Liver (tissue), 3 donors: ENCODE results near the gene SKI.

Source experiments
- RAD21 ChIP-seq, 2 donors: IDR thresholded peaks; 2 replicates each; pipeline ENCODE4 v1.6.1; 2016; ENCODE audit warnings: antibody characterized with exemption in 2 of 2, mild to moderate bottlenecking in 2 of 2
- REST ChIP-seq: IDR thresholded peaks from 2 replicates; pipeline ENCODE4 v1.6.1; 2016; ENCODE audit warnings: antibody characterized with exemption, mild to moderate bottlenecking
- TF ChIP-seq, protein P1 (sequence below): fragments of 150-350 bp; IDR thresholded peaks from 2 replicates; pipeline ENCODE4 v1.5.1; 2017; ENCODE audit warnings: improper control_type of control experiment, low read depth, low read length; ENCODE audit not compliant: missing input control
- donor health status: healthy.
- donor health status: healthy.

DNA sequence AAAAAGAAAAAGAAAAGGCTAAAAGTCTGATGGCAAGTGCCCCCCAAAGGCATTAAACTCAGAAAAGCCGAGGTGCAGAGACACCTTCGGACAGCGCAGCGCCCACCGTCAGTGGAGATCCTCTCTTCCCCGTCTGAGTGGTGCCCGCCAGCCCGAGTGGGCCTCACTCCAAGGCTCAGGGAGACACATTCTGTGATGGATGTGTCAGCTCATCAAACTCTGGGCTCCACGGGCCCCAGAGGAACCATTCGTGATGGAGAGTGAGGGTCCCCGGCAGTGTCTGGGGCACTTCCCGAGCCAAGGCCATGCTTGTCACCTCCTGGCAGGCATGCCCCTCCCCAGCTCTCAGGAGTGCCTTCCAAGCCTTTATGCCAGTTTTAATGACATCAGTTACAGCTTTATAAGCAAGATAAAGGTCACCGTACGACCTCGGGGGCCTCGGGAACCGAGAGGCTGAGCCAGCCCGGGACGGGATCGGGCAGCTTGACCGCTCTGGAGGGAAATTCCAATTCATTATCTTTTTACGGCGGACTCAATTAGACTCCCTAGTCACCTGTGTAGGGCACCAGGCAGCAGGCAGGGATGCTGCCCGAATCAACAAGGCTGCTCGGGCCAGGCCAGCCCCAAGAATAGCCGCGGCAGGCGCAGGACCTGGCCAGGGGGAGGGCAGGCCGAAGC, 113.7 kb downstream of the SKI start:
- TF ChIP-seq, protein P1, sequence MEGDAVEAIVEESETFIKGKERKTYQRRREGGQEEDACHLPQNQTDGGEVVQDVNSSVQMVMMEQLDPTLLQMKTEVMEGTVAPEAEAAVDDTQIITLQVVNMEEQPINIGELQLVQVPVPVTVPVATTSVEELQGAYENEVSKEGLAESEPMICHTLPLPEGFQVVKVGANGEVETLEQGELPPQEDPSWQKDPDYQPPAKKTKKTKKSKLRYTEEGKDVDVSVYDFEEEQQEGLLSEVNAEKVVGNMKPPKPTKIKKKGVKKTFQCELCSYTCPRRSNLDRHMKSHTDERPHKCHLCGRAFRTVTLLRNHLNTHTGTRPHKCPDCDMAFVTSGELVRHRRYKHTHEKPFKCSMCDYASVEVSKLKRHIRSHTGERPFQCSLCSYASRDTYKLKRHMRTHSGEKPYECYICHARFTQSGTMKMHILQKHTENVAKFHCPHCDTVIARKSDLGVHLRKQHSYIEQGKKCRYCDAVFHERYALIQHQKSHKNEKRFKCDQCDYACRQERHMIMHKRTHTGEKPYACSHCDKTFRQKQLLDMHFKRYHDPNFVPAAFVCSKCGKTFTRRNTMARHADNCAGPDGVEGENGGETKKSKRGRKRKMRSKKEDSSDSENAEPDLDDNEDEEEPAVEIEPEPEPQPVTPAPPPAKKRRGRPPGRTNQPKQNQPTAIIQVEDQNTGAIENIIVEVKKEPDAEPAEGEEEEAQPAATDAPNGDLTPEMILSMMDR: no peak
- no peak for TF ChIP-seq RAD21 (IDR thresholded peaks at IDR 0.05)
- TF ChIP-seq REST: no peak
